GM13977 (cell line): ENCODE measurements around the gene RPS10.
"Not testable (repeated sequence)": the region's sequence is repeated elsewhere in the genome, so short reads cannot be mapped to it uniquely, and the experiment has no call there.

Source experiments
- DNase-seq: peaks from one replicate; pipeline ENCODE4 v3.0.0; 2012; ENCODE audit warnings: low spot score
- in situ Hi-C: fragments of 300-500 bp; cut with MboI; formaldehyde crosslinking; loops from one replicate; pipeline ENCODE4 v1.12.0; 2022; ENCODE audit warnings: low sequenced_read_pairs, low pct_unique_long_range_greater_than_20kb, mixed read lengths, inconsistent platforms; ENCODE audit not compliant: unreplicated experiment
- TF ChIP-seq, protein P1 (sequence below): IDR thresholded peaks from 2 replicates; pipeline ENCODE4 v1.5.1; 2012; ENCODE audit warnings: mild to moderate bottlenecking, control low read depth; ENCODE audit not compliant: insufficient read depth; ENCODE audit errors: extremely low read depth, missing control alignments

The RPS10 gene

GRCh38 chr6:34383656-34384320 lies 42.1 kb downstream of the RPS10 start:
- TF ChIP-seq, protein P1, sequence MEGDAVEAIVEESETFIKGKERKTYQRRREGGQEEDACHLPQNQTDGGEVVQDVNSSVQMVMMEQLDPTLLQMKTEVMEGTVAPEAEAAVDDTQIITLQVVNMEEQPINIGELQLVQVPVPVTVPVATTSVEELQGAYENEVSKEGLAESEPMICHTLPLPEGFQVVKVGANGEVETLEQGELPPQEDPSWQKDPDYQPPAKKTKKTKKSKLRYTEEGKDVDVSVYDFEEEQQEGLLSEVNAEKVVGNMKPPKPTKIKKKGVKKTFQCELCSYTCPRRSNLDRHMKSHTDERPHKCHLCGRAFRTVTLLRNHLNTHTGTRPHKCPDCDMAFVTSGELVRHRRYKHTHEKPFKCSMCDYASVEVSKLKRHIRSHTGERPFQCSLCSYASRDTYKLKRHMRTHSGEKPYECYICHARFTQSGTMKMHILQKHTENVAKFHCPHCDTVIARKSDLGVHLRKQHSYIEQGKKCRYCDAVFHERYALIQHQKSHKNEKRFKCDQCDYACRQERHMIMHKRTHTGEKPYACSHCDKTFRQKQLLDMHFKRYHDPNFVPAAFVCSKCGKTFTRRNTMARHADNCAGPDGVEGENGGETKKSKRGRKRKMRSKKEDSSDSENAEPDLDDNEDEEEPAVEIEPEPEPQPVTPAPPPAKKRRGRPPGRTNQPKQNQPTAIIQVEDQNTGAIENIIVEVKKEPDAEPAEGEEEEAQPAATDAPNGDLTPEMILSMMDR, result no peak

DNA sequence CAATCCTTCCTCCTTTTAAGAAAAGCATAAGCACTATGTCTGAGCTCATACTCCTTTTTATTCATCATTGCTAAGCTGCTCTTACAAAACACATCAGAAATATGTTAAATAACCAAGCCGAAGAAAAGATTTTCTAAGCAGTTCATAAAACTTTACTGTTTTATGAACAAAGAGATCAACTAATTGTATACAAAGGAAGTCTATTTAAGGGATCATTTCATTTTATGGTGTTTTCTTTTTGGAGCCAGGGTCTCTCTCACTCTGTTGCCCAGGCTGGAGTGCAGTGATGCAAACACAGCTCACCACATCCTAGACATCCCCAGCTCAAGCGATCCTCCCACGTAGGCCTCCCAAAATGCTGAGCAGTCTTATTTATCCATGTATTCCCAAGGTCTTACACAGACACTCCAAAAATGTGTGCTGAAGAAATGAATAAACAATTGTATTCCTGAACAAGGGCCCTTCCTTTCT lies 42.7 kb downstream of the RPS10 start:
- no peak for DNase-seq
- TF ChIP-seq, protein P1, result no peak
- in situ Hi-C loops, result no loop called here

More at GRCh38 chr6:34383656-34384320, 42.1 kb downstream of the RPS10 start:
- in situ Hi-C loops, result no loop called here
- no peak for DNase-seq

GRCh38 chr6:34381081-34381480 lies 44.8 kb downstream of the RPS10 start:
- in situ Hi-C loops, result no loop called here
- TF ChIP-seq, protein P1, result no peak
- no peak for DNase-seq

GRCh38 chr6:34378470-34378869 lies 47.4 kb downstream of the RPS10 start:
- DNase-seq, result no peak
- TF ChIP-seq, protein P1, result no peak
- in situ Hi-C loops, result no loop called here

GRCh38 chr6:34377984-34378383 lies 47.9 kb downstream of the RPS10 start:
- in situ Hi-C loops, result no loop called here
- TF ChIP-seq, protein P1, result no peak
- no peak for DNase-seq

DNA sequence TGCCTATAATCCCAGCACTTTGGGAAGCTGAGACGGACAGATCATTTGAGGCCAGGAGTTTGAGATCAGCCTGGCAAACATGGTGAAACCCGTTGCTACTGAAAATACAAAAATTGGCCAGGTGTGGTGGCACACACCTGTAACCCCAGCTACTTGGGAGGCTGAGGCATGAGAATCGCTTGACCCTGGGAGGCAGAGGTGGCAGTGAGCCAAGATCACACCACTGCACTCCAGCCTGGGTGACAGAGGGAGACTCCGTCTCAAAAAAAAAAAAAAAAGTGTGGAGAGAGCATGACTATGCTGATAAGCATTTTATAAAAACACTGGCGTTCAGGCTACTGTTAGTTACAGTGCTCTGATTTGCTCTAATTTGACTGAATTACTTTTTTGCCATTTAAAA lies 48.3 kb downstream of the RPS10 start:
- DNase-seq, in situ Hi-C loops: not testable (repeated sequence)

DNA sequence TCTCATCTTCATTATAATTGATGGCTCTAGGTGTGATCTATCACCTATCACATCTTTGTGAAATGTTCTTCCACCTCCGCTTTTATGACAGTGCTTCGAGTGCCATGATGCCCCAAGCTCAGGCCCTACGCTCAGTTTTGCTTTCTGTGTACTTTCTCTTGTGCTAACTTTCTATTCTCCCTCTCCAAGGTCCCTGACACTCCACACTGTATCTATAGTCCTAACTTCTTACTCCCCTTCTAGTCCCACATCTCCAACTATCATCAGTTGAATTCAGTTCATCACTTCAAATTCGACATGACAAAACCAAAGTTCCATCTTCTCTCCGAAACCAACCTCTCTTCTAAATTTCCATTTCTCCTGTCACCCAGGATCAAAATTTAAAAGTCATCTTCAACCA lies 50.0 kb downstream of the RPS10 start:
- in situ Hi-C loops, result no loop called here
- TF ChIP-seq, protein P1, result no peak
- DNase-seq, result no peak
